GM23338 (cell line): ENCODE results near the gene RFX3.

Source experiments
- CTCF ChIP-seq, 2 experiments: fragments of 200-600 bp in 1 of 2; sonication (generic) in 1 of 2; conservative IDR thresholded peaks; 2 replicates each; pipeline versions ENCODE4 v1.5.1 to v1.6.1; 2016 to 2017; ENCODE audit warnings: antibody characterized with exemption in 2 of 2, low read depth in 2 of 2, mild to moderate bottlenecking in 2 of 2, moderate library complexity in 1 of 2
- EZH2 ChIP-seq: fragments of 200-600 bp; sonication (generic); IDR thresholded peaks from one replicate; pipeline ENCODE4 v1.8.0; 2017; ENCODE audit warnings: antibody characterized with exemption, mild to moderate bottlenecking, low read depth; ENCODE audit not compliant: unreplicated experiment
- POLR2AphosphoS5 ChIP-seq: IDR thresholded peaks from 2 replicates; pipeline ENCODE4 v1.6.1; 2016; ENCODE audit warnings: antibody characterized with exemption, low read depth

- TF ChIP-seq CTCF (conservative IDR thresholded peaks at IDR 0.05; ENCODE audit: low read depth in 2 of 2) (no peak), POLR2AphosphoS5 (no peak), EZH2 (no peak)
These were observed 154.0 kb downstream of the RFX3 start for GRCh38 chr9:3371842-3372241.
